ENCODE measurements around the gene CDPF1. TPM values are rescaled to one million over a fixed set of nuclear protein-coding genes. Genes with fewer than 3 reads are reported as not detected.
"Not testable (repeated sequence)": the region's sequence is repeated elsewhere in the genome, so short reads cannot be mapped to it uniquely, and the experiment has no call there.

The CDPF1 gene
- total RNA-seq, 1 donor from 2014 or later, result 11.1 TPM

- no peaks in the 10 kb centered on the region for H3K4me1 Mint-ChIP-seq
- peaks cover 67% of the 10 kb centered on the region for H3K36me3 Mint-ChIP-seq (ENCODE audit: low read depth)
- TF ChIP-seq, protein P1, sequence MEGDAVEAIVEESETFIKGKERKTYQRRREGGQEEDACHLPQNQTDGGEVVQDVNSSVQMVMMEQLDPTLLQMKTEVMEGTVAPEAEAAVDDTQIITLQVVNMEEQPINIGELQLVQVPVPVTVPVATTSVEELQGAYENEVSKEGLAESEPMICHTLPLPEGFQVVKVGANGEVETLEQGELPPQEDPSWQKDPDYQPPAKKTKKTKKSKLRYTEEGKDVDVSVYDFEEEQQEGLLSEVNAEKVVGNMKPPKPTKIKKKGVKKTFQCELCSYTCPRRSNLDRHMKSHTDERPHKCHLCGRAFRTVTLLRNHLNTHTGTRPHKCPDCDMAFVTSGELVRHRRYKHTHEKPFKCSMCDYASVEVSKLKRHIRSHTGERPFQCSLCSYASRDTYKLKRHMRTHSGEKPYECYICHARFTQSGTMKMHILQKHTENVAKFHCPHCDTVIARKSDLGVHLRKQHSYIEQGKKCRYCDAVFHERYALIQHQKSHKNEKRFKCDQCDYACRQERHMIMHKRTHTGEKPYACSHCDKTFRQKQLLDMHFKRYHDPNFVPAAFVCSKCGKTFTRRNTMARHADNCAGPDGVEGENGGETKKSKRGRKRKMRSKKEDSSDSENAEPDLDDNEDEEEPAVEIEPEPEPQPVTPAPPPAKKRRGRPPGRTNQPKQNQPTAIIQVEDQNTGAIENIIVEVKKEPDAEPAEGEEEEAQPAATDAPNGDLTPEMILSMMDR (conservative IDR thresholded peaks at IDR 0.05), result no peak
- no peak overlapping the region for H3K4me3 Mint-ChIP-seq
- H3K27ac Mint-ChIP-seq (ENCODE audit: unreplicated experiment), result no peak overlapping the region
- H3K27me3 Mint-ChIP-seq (ENCODE audit: low read depth), result no peaks in the 10 kb centered on the region
- DNase-seq (ENCODE audit: low read depth, low spot score), result no peak
- H3K9me3 Mint-ChIP-seq, result peaks cover 24% of the 10 kb centered on the region
Measured at GRCh38 chr22:46209262-46209661, 40.8 kb downstream of the CDPF1 start.

- H3K9me3 Mint-ChIP-seq, result peaks cover 3% of the 10 kb centered on the region
- no peak overlapping the region for H3K27ac Mint-ChIP-seq (ENCODE audit: unreplicated experiment)
- no peaks in the 10 kb centered on the region for H3K27me3 Mint-ChIP-seq (ENCODE audit: low read depth)
- DNase-seq (ENCODE audit: low read depth, low spot score), result no peak
- no peak overlapping the region for H3K4me3 Mint-ChIP-seq
- TF ChIP-seq, protein P1 (conservative IDR thresholded peaks at IDR 0.05), result no peak
- H3K4me1 Mint-ChIP-seq, result peaks cover 19% of the 10 kb centered on the region
- peaks cover 35% of the 10 kb centered on the region for H3K36me3 Mint-ChIP-seq (ENCODE audit: low read depth)
Measured at GRCh38 chr22:46203601-46203980, 46.5 kb downstream of the CDPF1 start.

GRCh38 chr22:46202897-46203600, 47.0 kb downstream of the CDPF1 start:
- H3K4me3 Mint-ChIP-seq, result no peak overlapping the region
- H3K36me3 Mint-ChIP-seq (ENCODE audit: low read depth), result peaks cover 31% of the 10 kb centered on the region

GRCh38 chr22:46201059-46201757, 48.9 kb downstream of the CDPF1 start:
- H3K27me3 Mint-ChIP-seq (ENCODE audit: low read depth), result no peaks in the 10 kb centered on the region
- peaks cover 19% of the 10 kb centered on the region for H3K4me1 Mint-ChIP-seq
- peak overlapping the region; percentile 19 for H3K27ac Mint-ChIP-seq (ENCODE audit: unreplicated experiment)
- no peak for DNase-seq (ENCODE audit: low read depth, low spot score)
- peaks cover 29% of the 10 kb centered on the region for H3K36me3 Mint-ChIP-seq (ENCODE audit: low read depth)
- TF ChIP-seq, protein P1 (conservative IDR thresholded peaks at IDR 0.05), result no peak
- no peak overlapping the region for H3K4me3 Mint-ChIP-seq
- no peaks in the 10 kb centered on the region for H3K9me3 Mint-ChIP-seq

More at GRCh38 chr22:46202897-46203600, 47.0 kb downstream of the CDPF1 start:
- peaks cover 19% of the 10 kb centered on the region for H3K4me1 Mint-ChIP-seq
- TF ChIP-seq, protein P1 (conservative IDR thresholded peaks at IDR 0.05), result no peak
- no peak for DNase-seq (ENCODE audit: low read depth, low spot score)
- no peaks in the 10 kb centered on the region for H3K27me3 Mint-ChIP-seq (ENCODE audit: low read depth)
- no peaks in the 10 kb centered on the region for H3K9me3 Mint-ChIP-seq
- H3K27ac Mint-ChIP-seq (ENCODE audit: unreplicated experiment), result no peak overlapping the region

- Mint-ChIP-seq H3K36me3 (ENCODE audit: low read depth) (peaks cover 12% of the 10 kb centered on the region), H3K4me1 (peaks cover 19% of the 10 kb centered on the region), H3K27ac (ENCODE audit: unreplicated experiment) (peak overlapping the region; percentile 62)
- H3K9me3 Mint-ChIP-seq; H3K4me3 Mint-ChIP-seq; DNase-seq (ENCODE audit: low read depth, low spot score); H3K27me3 Mint-ChIP-seq (ENCODE audit: low read depth): not testable (repeated sequence)
Measured at GRCh38 chr22:46198806-46199205, 51.3 kb downstream of the CDPF1 start.

- Mint-ChIP-seq H3K27me3 (ENCODE audit: low read depth) (no peaks in the 10 kb centered on the region), H3K4me1 (peaks cover 19% of the 10 kb centered on the region), H3K4me3 (no peak overlapping the region), H3K9me3 (no peaks in the 10 kb centered on the region), H3K36me3 (ENCODE audit: low read depth) (peaks cover 9% of the 10 kb centered on the region), H3K27ac (ENCODE audit: unreplicated experiment) (no peak overlapping the region)
- TF ChIP-seq, protein P1 (conservative IDR thresholded peaks at IDR 0.05), result no peak
- no peak for DNase-seq (ENCODE audit: low read depth, low spot score)
Measured at GRCh38 chr22:46198274-46198673, 51.8 kb downstream of the CDPF1 start.
